Fibroblast of lung (primary cell): ENCODE data around the gene B3GNT8. TPM values are rescaled to one million over a fixed set of nuclear protein-coding genes. Genes with fewer than 3 reads are reported as not detected.

Experiments
- DNase-seq, 2 donors: peaks; one replicate each; pipeline versions ENCODE4 v3.0.0 to v3.0.0-alpha.2; 2010; ENCODE audit warnings: low read depth in 2 of 2
- H2AFZ ChIP-seq: 2 replicates; pipeline ENCODE4 v1.5.1; 2012; ENCODE audit warnings: low read length, control low read depth, inconsistent platforms
- H3K27ac ChIP-seq: 2 replicates; pipeline ENCODE4 v1.5.1; 2011; ENCODE audit warnings: low read length, control low read depth; ENCODE audit not compliant: insufficient read depth
- H3K27me3 ChIP-seq: 2 replicates; pipeline ENCODE4 v1.5.1; 2011; ENCODE audit warnings: mild to moderate bottlenecking, low read length; ENCODE audit not compliant: control insufficient read depth, insufficient read depth
- H3K36me3 ChIP-seq: 2 replicates; pipeline ENCODE4 v1.5.1; 2011; ENCODE audit warnings: low read length; ENCODE audit not compliant: control insufficient read depth, insufficient read depth
- H3K4me1 ChIP-seq: 2 replicates; pipeline ENCODE4 v1.5.1; 2011; ENCODE audit warnings: low read length; ENCODE audit not compliant: control insufficient read depth, insufficient read depth; ENCODE audit errors: extremely low read depth
- H3K4me2 ChIP-seq: 2 replicates; pipeline ENCODE4 v1.5.1; 2011; ENCODE audit warnings: low read length, control low read depth; ENCODE audit not compliant: insufficient read depth; ENCODE audit errors: extremely low read depth
- H3K4me3 ChIP-seq, 4 experiments: fragments of 200-600 bp in 1 of 4; sonication (generic) in 1 of 4; replicated peaks in 1 of 4; 2 replicates each; pipeline ENCODE4 v1.5.1; 2011 to 2016; ENCODE audit warnings: low read length in 4 of 4, low read depth in 3 of 4, mild to moderate bottlenecking in 3 of 4, control low read depth in 2 of 4, inconsistent platforms in 1 of 4, mixed read lengths in 1 of 4; ENCODE audit not compliant: insufficient read depth in 1 of 4; ENCODE audit errors: control extremely low read depth in 1 of 4
- H3K79me2 ChIP-seq: 2 replicates; pipeline ENCODE4 v1.5.1; 2012; ENCODE audit warnings: mild to moderate bottlenecking, low read length, inconsistent platforms; ENCODE audit not compliant: control insufficient read depth, insufficient read depth
- H3K9ac ChIP-seq: 2 replicates; pipeline ENCODE4 v1.5.1; 2011; ENCODE audit warnings: mild to moderate bottlenecking, low read length, control low read depth; ENCODE audit not compliant: insufficient read depth
- H3K9me3 ChIP-seq: 2 replicates; pipeline ENCODE4 v1.5.1; 2012; ENCODE audit warnings: low read depth, low read length; ENCODE audit not compliant: control insufficient read depth, insufficient read depth
- H4K20me1 ChIP-seq: 2 replicates; pipeline ENCODE4 v1.5.1; 2011; ENCODE audit warnings: low read length; ENCODE audit not compliant: control insufficient read depth, insufficient read depth; ENCODE audit errors: extremely low read depth
- EZH2 ChIP-seq: IDR thresholded peaks from 2 replicates; pipeline ENCODE4 v1.5.1; 2012; ENCODE audit warnings: low read length, control low read depth, mild to moderate bottlenecking; ENCODE audit errors: missing control alignments
- polyA plus RNA-seq, 2 donors: library from polyadenylated mRNA; depleted of rRNA in 1 of 2; stranded (reverse) in 1 of 2; unstranded in 1 of 2; fragments of >200 nt; gene quantifications; 2 replicates each; pipeline ENCODE4 v1.2.1, GENCODE V29; 2011 to 2012; ENCODE audit warnings: missing spikeins in 1 of 2
- total RNA-seq: library from RNA; depleted of rRNA; stranded (reverse); fragments of >200 nt; gene quantifications from 2 replicates; pipeline ENCODE4 v1.2.1, GENCODE V29; 2014
- TF ChIP-seq, protein P1 (sequence below), 2 donors: IDR thresholded peaks in 1 of 2; conservative IDR thresholded peaks in 1 of 2; 1 replicate in 1 of 2; 2 replicates in 1 of 2; pipeline ENCODE4 v1.5.1; 2011 to 2012; ENCODE audit warnings: low read length in 2 of 2, control low read depth in 1 of 2, inconsistent platforms in 1 of 2, low read depth in 1 of 2, mild to moderate bottlenecking in 1 of 2

B3GNT8 gene
- total and polyA plus RNA-seq, 2 donors (not counting 1 experiment from before 2014, with no cell fraction given) = 0.54 to 3.5 TPM

DNA sequence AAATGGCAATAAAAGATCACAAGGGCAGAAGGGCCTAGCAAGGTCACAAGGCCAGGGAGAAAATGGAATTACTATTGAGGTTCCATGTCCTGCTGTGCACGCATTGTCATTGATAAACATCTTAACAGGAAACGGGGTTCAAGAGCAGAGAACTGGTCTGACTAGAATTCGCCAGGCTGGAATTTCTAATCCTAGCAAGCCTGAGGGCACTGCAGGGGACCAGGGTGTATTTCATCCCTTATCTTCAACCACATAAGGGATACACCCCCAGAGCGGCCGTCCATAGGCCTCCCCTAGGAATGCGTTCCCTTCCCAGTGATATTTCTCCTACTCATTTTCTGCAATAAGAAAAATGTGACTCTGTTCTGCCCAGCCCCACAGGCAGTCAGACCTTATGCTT lies 35.3 kb upstream of the B3GNT8 start:
- Histone ChIP-seq H3K4me3 (no peak overlapping the region), H3K27me3 (no peaks in the 10 kb centered on the region), H3K4me1 (no peaks in the 10 kb centered on the region), H3K27ac (no peak overlapping the region), H3K9me3 (no peaks in the 10 kb centered on the region), H2AFZ (no peak overlapping the region), H3K79me2 (no peaks in the 10 kb centered on the region), H3K4me2 (no peak overlapping the region), H3K36me3 (no peaks in the 10 kb centered on the region), H4K20me1 (no peaks in the 10 kb centered on the region), H3K9ac (no peak overlapping the region)
- no peak for TF ChIP-seq EZH2
- TF ChIP-seq, protein P1, sequence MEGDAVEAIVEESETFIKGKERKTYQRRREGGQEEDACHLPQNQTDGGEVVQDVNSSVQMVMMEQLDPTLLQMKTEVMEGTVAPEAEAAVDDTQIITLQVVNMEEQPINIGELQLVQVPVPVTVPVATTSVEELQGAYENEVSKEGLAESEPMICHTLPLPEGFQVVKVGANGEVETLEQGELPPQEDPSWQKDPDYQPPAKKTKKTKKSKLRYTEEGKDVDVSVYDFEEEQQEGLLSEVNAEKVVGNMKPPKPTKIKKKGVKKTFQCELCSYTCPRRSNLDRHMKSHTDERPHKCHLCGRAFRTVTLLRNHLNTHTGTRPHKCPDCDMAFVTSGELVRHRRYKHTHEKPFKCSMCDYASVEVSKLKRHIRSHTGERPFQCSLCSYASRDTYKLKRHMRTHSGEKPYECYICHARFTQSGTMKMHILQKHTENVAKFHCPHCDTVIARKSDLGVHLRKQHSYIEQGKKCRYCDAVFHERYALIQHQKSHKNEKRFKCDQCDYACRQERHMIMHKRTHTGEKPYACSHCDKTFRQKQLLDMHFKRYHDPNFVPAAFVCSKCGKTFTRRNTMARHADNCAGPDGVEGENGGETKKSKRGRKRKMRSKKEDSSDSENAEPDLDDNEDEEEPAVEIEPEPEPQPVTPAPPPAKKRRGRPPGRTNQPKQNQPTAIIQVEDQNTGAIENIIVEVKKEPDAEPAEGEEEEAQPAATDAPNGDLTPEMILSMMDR (conservative IDR thresholded peaks at IDR 0.05 in 1 of 2, IDR thresholded peaks at IDR 0.05 in 1 of 2; ENCODE audit: low read depth in 1 of 2, low read length in 2 of 2) = no peak
- no peak for DNase-seq

DNA sequence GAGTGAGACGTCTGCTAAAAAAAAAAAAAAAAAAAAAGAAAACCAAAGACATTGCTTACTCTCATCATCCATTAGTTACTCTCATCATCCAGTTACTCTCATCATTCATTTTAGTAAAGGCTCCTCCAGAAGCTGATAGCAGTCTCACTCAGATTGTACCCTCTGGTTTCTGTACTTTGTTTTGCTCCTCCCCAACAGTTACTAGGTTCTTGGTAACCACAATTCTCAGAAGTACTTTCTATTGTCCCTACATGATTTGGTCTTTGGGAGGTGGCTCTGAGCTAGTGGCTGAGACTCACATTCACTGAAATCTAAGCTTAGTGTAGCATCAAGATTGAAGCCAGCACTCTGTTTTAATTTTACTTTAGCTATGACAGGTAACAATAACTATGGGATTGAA lies 30.1 kb upstream of the B3GNT8 start:
- H3K9me3 ChIP-seq = no peaks in the 10 kb centered on the region
- no peak overlapping the region for H2AFZ ChIP-seq
- no peaks in the 10 kb centered on the region for H3K4me1 ChIP-seq
- no peaks in the 10 kb centered on the region for H3K36me3 ChIP-seq
- H3K27ac ChIP-seq = no peak overlapping the region
- no peak for DNase-seq
- no peaks in the 10 kb centered on the region for H3K27me3 ChIP-seq
- no peaks in the 10 kb centered on the region for H4K20me1 ChIP-seq
- TF ChIP-seq, protein P1 (conservative IDR thresholded peaks at IDR 0.05 in 1 of 2, IDR thresholded peaks at IDR 0.05 in 1 of 2; ENCODE audit: low read depth in 1 of 2, low read length in 2 of 2) = no peak
- TF ChIP-seq EZH2 = no peak
- no peak overlapping the region for H3K4me3 ChIP-seq
- H3K9ac ChIP-seq = no peak overlapping the region
- no peaks in the 10 kb centered on the region for H3K79me2 ChIP-seq
- no peak overlapping the region for H3K4me2 ChIP-seq

DNA sequence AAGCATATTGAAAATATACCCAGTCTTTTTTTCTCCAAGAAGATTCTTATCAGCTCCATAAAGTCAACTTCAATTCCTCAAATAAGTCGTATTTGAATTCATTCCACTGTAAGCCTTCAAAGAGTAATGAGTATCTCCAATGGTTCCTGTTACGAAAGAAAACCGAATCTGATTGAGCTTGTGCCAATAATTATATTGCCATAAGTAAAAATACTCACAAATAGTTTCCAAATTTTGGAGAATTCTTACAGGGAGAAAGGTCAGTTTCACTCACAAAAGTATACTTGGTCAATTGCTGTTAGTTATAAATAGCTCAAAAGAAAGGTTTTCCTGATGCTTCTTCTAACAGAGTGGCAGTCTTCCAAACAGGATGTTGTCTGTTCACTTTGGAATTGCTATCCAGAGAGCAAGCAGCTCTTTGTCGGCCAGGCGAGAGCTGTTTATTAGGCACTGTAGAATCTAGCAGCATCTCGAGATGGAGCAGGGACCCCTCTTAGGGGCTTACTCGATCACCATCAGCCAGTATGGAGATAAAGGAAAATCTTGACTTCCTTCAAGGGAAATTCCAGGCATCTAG lies 29.3 kb upstream of the B3GNT8 start:
- Histone ChIP-seq H4K20me1 (no peaks in the 10 kb centered on the region), H3K9me3 (no peaks in the 10 kb centered on the region), H3K27ac (no peak overlapping the region), H2AFZ (no peak overlapping the region), H3K4me3 (no peak overlapping the region), H3K27me3 (no peaks in the 10 kb centered on the region), H3K4me2 (no peak overlapping the region), H3K36me3 (no peaks in the 10 kb centered on the region), H3K4me1 (no peaks in the 10 kb centered on the region), H3K79me2 (no peaks in the 10 kb centered on the region), H3K9ac (no peak overlapping the region)
- peak; percentile 20 to 47 for DNase-seq
- TF ChIP-seq, protein P1 (conservative IDR thresholded peaks at IDR 0.05 in 1 of 2, IDR thresholded peaks at IDR 0.05 in 1 of 2; ENCODE audit: low read depth in 1 of 2, low read length in 2 of 2) = no peak
- no peak for TF ChIP-seq EZH2
